Right renal pelvis (tissue), 4 donors: Measurements from ENCODE around the gene ARFRP1. TPM values are rescaled to one million over a fixed set of nuclear protein-coding genes. Genes with fewer than 3 reads are reported as not detected.
"Not testable (repeated sequence)": the region's sequence is repeated elsewhere in the genome, so short reads cannot be mapped to it uniquely, and the experiment has no call there.

ENCODE experiments used
- DNase-seq, 4 donors: peaks; one replicate each; pipeline ENCODE4 v3.0.0-alpha.2; 2013; ENCODE audit warnings: low read depth in 4 of 4, low spot score in 3 of 4, missing footprints in 1 of 4
- polyA plus RNA-seq, 4 donors: library from polyadenylated mRNA; unstranded; fragments of 120-200 nt; gene quantifications; one replicate each; pipeline ENCODE4 v1.2.1, GENCODE V29; 2013; ENCODE audit not compliant: insufficient read length in 4 of 4

ARFRP1 gene
- polyA plus RNA-seq, 4 donors: 29.9 to 41.3 (median 34.4) TPM

DNA sequence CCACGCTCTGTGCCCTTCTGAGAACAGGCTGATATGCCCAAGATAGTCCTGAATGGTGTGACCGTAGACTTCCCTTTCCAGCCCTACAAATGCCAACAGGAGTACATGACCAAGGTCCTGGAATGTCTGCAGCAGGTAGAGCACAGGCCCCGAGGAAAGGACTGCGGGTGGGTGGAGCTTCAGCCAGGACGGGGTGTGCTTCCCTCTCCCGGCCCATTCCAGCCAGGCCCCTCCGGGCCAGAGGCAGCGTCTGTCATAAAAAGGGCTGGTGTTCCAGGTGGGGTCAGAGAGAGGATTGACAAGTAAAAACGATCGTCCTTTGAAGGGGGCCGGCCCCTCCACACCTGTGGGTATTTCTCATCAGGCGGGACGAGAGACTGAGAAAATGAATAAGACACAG is 48.4 kb downstream of the ARFRP1 start:
- no peak for DNase-seq

DNA sequence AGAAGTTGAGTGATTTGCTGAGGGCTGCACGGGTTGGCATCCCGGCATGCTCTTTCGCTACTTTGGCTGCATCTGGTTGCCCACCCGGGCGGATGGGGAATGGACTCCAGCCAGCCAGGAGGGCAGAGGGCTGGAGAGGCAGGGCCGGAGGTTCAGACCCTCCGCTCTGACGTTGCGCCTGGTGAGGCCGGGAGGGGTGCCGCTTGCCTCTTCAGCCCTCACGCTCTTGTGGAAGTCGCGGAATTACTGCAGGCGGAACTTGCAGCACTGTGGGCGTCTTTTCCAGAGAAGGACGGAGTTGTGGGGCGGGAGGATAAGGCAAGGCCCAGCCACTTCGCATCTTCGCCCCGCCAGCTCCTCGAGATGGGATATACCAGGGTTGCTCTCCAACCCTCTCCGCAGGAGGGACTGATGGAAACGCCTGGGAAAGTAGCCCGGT is 49.0 kb downstream of the ARFRP1 start:
- no peak for DNase-seq

DNA sequence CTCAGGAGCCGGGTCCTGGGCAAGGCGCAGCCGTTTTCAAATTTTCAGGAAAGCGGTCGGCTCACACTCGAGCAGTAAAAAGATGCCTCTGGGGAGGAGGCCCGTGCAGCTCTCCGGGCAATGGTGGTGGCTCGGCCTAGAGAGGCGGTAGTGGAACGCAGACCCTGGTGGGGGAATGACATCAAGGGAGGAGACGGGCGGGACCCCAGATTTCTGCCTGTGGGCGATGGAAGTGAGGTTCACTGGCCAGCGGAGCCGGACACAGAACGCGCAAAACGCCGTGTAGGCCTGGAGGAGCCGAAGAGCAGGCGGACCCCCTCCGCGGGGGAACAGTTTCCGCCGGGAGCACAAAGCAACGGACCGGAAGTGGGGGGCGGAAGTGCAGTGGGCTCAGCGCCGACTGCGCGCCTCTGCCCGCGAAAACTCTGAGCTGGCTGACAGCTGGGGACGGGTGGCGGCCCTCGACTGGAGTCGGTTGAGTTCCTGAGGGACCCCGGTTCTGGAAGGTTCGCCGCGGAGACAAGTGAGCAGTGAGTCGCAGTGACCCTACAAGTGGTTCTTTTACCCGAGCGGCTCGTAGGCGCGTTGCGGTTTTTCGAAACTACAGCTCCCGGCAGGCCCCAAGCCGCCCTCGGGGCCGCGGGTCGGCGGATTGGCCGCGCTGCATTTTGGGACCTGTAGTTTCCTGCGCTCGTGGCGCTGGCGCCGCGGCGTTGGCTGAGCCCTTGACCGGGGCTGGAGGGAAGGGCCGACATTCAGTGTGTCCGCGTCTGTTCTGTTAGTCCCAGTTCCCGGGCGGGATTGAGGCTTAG is 49.6 kb downstream of the ARFRP1 start, which contains the start of gene RTEL1:
RTEL1 (plus strand) TSS at position 376 of the 812 bp plus-strand sequence. CDS start 1,091 bp downstream, outside the sequence.
- peak; percentile 83 to 91 (median 86) for DNase-seq

DNA sequence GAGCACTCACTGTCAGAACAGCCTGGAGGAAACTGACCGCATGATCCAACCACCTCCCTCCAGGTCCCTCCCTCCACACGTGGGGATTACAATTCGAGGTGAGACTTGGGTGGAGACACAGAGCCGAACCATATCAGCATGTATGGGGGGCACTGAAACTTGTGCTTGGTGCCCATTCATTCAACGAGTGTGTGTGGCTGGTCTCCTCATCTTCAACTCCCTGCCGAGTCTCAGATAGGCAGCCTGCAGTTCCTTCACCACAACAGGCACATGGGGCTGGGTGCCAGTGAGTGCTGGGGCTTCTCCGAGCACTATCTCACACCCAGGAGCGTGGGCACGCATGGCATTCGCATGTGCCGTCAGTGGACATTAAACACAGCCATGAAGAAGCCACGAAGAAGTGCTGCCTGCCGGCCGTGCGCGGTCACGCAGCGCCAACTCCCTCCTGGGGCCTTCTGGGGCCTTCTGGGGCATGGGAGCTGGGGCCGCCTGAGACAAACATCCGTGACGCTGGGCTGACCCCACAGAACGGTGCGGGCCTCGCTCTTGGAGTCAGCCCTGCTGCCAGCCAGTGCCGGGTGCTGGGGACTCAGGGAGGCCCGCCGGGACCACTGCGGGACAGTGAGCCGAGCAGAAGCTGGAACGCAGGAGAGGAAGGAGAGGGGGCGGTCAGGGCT is 50.4 kb downstream of the ARFRP1 start:
- no peak for DNase-seq

DNA sequence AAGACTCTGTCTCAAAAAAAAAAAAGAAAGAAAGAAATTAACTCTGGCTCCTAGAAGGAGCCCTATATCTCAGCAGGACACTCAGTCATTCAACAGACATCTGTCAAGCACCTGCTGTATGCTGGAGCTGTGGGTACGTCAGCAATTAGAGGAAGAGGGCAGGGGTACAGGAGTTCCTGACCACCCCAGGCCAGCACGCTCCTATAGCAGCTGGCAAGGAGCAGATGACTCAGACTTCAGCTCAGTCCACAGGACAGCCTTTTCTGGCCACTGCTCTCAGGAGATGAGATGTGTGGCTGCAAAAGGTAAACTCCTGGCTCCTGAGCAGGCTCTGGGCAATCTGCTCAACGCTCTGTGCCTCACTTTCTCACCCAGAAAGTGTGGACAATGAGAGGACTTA is 51.3 kb downstream of the ARFRP1 start:
- no peak for DNase-seq

DNA sequence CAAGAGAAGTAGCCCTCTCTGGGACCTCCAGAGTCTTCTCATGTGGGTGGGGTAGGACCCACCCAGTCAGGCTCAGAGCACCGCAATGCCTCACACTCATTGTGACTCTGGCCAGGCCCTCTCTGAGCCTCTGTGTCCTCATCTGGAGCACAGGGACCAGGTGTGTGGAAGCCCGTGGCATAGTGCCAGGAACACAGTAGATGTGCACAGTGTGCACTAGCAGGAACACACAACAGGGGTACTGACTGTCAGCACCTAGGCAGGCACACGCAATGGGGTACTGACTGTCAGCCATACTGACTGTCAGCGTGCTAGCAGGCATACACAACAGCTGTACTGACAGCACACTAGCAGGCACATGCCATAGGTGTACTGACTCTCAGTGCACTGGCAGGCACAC is 52.5 kb downstream of the ARFRP1 start:
- no peak for DNase-seq

DNA sequence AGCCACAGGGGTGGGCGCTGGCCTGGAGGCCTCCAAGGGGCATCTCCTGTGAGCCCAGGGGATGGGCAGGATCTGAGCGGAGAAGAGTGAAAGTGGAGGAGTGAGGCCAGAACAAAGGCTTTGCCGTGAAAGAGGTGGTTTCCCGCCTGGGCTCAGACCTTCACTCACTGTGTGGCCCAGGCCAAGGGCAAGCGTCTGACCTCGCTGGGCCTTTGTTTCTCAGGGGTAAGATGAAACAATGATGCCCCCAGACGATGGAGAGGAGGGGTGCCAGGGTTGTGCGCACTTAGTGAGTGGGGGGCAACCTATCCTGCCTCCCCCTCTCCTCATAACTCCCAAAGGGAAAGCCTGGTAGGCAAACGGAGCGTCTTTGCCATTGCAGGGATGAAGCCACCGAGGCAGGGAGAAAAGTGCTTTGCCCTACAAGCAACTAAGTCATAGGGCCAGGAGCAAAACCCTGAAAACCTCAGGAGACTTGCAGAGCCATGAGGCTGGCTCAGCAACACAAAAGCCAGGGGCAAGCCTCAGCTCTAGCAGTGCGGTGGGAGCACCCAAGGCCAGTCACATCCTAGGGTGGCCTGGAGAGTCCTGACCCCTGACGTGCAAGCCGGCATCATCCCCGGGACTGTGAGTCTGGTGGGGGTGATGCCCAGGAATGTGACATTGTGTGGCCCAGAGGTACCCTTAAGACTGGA is 53.7 kb downstream of the ARFRP1 start:
- DNase-seq: no peak

DNA sequence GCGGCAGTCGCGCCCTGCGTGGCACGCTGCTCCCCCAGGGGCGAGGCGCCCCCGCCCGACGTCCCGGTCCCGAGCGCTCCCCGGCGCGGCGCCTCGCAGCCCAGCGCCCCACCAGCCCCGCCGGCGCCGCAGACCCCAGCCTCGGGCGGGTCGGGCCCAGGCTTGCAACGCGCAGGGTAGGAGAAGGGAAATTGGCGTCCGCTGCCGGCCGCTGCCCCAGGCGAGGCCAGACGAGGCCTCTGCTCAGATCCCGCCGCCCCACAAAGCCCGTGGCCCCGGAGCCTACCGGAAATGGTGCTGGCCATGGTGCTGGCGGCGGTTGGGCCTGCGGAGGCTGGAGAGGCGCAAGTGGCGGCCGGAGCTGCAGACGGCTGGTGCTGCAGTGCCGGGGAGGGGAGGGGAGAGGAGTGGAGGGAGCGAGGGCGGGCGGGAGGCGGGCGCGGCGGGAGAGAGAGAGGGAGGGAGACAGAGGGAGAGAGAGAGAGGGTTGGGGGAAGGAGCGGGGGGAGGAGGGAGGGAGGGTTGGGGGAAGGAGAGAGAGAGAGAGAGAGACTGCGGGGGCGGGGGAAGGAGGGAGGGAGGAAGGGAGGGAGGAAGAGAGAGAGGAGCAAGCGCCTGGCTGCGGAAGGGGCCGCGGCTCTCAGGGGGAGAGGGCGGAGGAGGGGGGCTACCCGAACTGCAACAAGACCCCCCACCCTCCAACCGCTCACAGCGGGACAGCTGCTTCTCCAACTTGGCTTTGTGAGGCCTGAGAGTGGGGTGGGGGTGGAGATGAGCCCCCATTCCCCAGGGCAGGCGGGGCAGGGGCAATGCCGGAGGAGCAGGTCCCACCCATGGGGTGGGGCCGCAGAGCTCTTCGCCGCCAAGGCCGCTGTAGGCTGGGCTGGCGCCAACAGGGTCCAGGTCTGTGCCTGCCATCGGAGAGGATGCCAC is 54.5 kb downstream of the ARFRP1 start, which contains the start of gene STMN3:
STMN3 (minus strand) TSS at position 384 of the 933 bp plus-strand sequence; CDS start at position 305, 79 bp downstream.
- DNase-seq: peak; percentile 81 to 88 (median 86)

DNA sequence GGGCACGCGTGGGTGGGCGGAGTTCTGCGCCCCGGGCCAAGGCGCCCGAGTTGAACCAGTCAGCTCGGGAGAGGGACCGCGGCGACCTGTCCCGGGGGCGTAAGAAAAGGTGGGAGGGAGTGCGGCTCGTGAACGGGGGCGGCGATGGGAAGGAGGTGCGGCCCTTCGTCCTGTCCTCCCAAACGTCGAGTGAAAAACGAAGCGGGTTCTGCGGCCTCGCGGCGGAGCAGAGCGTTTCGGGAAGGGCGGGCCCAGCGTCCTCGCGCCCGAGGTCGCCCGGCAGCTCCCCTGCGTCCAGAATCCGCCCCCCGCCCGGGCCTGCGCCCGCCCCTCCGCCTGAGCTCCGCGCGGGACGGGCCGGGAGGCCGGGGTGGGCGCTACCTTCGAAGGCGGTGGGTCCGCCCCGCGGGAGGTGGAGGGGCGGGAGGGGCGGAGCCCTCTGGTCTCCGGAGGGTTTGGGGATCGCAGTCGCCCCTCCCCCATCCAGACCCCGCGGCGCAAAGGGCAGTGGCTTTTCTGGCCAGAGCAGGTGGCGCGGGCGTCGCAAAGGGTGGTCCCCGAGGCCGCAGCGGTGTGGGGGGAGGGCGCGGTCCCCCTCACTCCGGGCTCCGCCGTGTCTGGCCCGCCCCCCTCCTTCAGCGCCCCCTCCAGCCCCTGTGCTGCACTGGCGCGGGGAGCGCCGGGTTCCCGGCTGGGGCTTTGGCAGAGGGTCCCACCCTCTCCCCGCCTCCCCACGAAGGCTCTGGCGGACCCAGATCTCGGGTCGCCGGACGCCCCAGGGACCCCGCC is 55.4 kb downstream of the ARFRP1 start:
- DNase-seq: no peak

DNA sequence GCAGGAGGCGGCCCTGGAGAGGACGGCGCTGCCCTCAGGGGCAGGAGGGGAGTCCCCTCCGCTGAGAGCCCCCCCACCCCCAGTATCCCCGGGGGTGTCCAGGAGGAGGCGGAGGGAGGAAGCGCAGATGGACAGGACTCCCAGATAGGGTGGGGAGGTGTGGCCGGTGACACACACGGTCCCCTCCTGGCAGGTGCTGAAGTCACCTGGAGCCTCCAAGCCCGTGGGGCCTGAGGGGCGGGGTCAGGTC is 55.9 kb downstream of the ARFRP1 start:
- DNase-seq: no peak

DNA sequence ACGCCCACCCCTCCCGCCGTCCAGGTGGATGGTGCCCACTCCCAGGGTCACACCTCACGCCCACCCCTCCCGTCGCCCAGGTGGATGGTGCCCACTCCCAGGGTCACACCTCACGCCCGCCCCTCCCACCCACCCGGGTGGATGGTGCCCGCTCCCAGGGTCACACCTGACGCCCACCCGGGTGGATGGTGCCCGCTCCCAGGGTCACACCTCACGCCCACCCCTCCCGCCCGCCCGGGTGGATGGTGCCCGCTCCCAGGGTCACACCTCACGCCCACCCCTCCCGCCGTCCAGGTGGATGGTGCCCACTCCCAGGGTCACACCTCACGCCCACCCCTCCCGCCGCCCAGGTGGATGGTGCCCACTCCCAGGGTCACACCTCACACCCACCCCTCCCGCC is 57.3 kb downstream of the ARFRP1 start:
- not testable (repeated sequence) for DNase-seq

DNA sequence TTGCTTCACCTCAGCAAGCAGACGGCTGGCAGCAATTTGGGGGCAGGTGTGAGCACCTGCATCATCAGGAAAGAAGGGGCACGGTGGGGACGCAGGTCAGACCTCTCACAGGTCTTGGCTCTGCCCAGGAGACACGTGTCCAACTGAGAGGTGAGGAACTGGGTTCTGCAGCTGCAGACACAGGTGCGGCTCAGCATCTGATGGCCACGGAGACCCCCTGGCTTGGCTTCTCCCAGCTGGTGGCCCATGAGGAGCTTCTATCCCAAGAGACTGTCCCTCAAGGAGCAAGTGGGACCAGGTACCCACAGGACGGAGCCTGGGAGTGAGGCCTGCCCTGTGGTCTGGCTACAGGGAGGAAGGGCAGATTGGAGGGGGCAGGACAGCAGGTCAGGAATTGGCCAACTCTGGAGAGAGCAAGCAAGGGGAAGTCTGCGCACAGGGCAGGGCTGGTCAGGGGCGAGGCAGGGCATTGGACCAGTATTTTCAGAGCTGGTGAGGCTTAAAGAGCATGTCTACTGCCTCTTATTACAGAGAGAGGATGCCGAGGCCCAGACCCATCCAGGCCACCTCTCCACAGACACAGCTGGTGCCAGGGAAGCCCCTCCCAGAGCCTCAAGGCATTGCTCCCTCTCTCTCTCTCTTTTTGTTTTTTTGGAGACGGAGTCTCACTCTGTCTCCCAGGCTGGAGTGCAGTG is 58.7 kb downstream of the ARFRP1 start:
- DNase-seq: no peak

Other genes starting within 250 kb of the ARFRP1 start
- gene KCNQ2, start 235.3 kb downstream of the ARFRP1 start, polyA plus RNA-seq: 1 to 10 TPM; 4.9 to 9.0 (median 5.1) TPM
- 1 to 10 TPM in 3 of 4 donors, under 1 TPM in 1; 0.56 to 3.8 (median 1.4) TPM for gene EEF1A2, start 208.9 kb downstream of the ARFRP1 start, polyA plus RNA-seq
- 100 to 1,000 TPM; 159 to 425 (median 233) TPM for gene PPDPF, start 187.2 kb downstream of the ARFRP1 start, polyA plus RNA-seq
- gene PTK6, start 170.6 kb downstream of the ARFRP1 start, polyA plus RNA-seq: 1 to 10 TPM in 2 of 4 donors, under 1 TPM in 2; 0.44 to 1.1 (median 0.81) TPM
- under 1 TPM in 3 of 4 donors, not detected in 1; 0.17 to 0.31 (median 0.24) TPM for gene SRMS, start 160.2 kb downstream of the ARFRP1 start, polyA plus RNA-seq
- gene FNDC11, start 153.8 kb downstream of the ARFRP1 start, polyA plus RNA-seq: 1 to 10 TPM in 3 of 4 donors, under 1 TPM in 1; 0.90 to 2.1 (median 1.1) TPM
- gene HELZ2, start 133.7 kb downstream of the ARFRP1 start, polyA plus RNA-seq: 10 to 100 TPM; 10.1 to 15.3 (median 11.2) TPM
- gene GMEB2, start 80.9 kb downstream of the ARFRP1 start, polyA plus RNA-seq: 10 to 100 TPM in 3 of 4 donors, 1 to 10 TPM in 1; 9.4 to 12.7 (median 10.7) TPM
- gene STMN3, start 54.6 kb downstream of the ARFRP1 start, polyA plus RNA-seq: 10 to 100 TPM; 23.5 to 39.7 (median 29.3) TPM
- gene RTEL1, start 49.7 kb downstream of the ARFRP1 start, polyA plus RNA-seq: 10 to 100 TPM; 15.8 to 18.2 (median 17.6) TPM
- gene TNFRSF6B, start 11.3 kb downstream of the ARFRP1 start, polyA plus RNA-seq: 1 to 10 TPM; 1.1 to 2.7 (median 1.6) TPM
- 10 to 100 TPM; 15.2 to 24.6 (median 18.0) TPM for gene ZGPAT, start 63 bp upstream of the ARFRP1 start, polyA plus RNA-seq
- gene LIME1, start 28.7 kb upstream of the ARFRP1 start, polyA plus RNA-seq: 10 to 100 TPM in 1 of 4 donors, 1 to 10 TPM in 3; 4.6 to 13.6 (median 7.3) TPM
- 100 to 1,000 TPM in 1 of 4 donors, 10 to 100 TPM in 3; 75.7 to 142 (median 80.1) TPM for gene SLC2A4RG, start 31.8 kb upstream of the ARFRP1 start, polyA plus RNA-seq
- 10 to 100 TPM; 16.7 to 20.1 (median 18.0) TPM for gene ZBTB46, start 123.3 kb upstream of the ARFRP1 start, polyA plus RNA-seq
- gene ABHD16B, start 153.5 kb upstream of the ARFRP1 start, polyA plus RNA-seq: not detected
- 10 to 100 TPM; 84.8 to 91.5 (median 87.1) TPM for gene TPD52L2, start 157.3 kb upstream of the ARFRP1 start, polyA plus RNA-seq
- 10 to 100 TPM; 28.3 to 34.5 (median 31.1) TPM for gene DNAJC5, start 187.2 kb upstream of the ARFRP1 start, polyA plus RNA-seq
- gene UCKL1, start 248.4 kb upstream of the ARFRP1 start, polyA plus RNA-seq: 10 to 100 TPM; 37.8 to 53.6 (median 45.0) TPM